ENCODE results near the gene KCNAB1. TPM values are rescaled to one million over a fixed set of nuclear protein-coding genes. Genes with fewer than 3 reads are reported as not detected.

The KCNAB1 gene
- total and polyA plus RNA-seq, 4 donors, result 0.16 to 2.4 (median 0.72) TPM

DNA sequence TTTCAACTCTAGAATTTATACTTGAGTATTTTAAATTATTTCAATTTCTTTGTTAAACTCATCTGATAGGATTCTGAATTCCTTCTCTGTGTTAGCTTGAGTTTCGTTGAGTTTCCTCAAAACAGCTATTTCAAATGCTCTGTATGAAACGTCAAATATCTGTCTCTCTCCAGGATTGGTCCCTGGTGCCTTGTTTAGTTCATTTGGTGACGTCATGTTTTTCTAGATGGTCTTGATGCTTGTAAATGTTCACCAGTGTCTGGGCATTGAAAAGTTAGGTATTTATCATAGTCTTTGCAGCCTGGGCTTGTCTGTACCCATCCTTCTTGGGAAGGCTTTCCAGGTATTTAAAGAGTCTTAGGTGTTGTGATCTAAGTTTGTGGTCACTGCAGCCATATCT, 151.1 kb downstream of the KCNAB1 start:
- Histone ChIP-seq H3K9ac (ENCODE audit: insufficient read depth in 1 of 2, low read length in 2 of 2) (no peak overlapping the region), H3K36me3 (ENCODE audit: control insufficient read depth in 4 of 4, insufficient read depth in 4 of 4, low read length in 4 of 4) (no peaks in the 10 kb centered on the region), H3K9me3 (ENCODE audit: control insufficient read depth in 4 of 4, insufficient read depth in 3 of 4, low read length in 3 of 4) (peaks cover 0 to 4% (median 2%) of the 10 kb centered on the region in 4 donors), H3K4me1 (ENCODE audit: control insufficient read depth in 5 of 5, insufficient read depth in 5 of 5, low read length in 5 of 5) (no peaks in the 10 kb centered on the region), H3K27me3 (ENCODE audit: control insufficient read depth in 3 of 3, insufficient read depth in 3 of 3, low read length in 2 of 3) (no peaks in the 10 kb centered on the region), H3K4me3 (no peak overlapping the region), H3K27ac (ENCODE audit: low read depth in 1 of 2, low read length in 1 of 2) (no peak overlapping the region)
- TF ChIP-seq, protein P1, sequence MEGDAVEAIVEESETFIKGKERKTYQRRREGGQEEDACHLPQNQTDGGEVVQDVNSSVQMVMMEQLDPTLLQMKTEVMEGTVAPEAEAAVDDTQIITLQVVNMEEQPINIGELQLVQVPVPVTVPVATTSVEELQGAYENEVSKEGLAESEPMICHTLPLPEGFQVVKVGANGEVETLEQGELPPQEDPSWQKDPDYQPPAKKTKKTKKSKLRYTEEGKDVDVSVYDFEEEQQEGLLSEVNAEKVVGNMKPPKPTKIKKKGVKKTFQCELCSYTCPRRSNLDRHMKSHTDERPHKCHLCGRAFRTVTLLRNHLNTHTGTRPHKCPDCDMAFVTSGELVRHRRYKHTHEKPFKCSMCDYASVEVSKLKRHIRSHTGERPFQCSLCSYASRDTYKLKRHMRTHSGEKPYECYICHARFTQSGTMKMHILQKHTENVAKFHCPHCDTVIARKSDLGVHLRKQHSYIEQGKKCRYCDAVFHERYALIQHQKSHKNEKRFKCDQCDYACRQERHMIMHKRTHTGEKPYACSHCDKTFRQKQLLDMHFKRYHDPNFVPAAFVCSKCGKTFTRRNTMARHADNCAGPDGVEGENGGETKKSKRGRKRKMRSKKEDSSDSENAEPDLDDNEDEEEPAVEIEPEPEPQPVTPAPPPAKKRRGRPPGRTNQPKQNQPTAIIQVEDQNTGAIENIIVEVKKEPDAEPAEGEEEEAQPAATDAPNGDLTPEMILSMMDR (IDR thresholded peaks at IDR 0.05; ENCODE audit: control extremely low read depth, extremely low read depth), result no peak
- ATAC-seq (ENCODE audit: insufficient read depth, low FRiP score) (no peak), DNase-seq (no peak)
- WGBS, 2 donors, result 85 to 96% methylated on average over 3 of the region's 3 CpGs

DNA sequence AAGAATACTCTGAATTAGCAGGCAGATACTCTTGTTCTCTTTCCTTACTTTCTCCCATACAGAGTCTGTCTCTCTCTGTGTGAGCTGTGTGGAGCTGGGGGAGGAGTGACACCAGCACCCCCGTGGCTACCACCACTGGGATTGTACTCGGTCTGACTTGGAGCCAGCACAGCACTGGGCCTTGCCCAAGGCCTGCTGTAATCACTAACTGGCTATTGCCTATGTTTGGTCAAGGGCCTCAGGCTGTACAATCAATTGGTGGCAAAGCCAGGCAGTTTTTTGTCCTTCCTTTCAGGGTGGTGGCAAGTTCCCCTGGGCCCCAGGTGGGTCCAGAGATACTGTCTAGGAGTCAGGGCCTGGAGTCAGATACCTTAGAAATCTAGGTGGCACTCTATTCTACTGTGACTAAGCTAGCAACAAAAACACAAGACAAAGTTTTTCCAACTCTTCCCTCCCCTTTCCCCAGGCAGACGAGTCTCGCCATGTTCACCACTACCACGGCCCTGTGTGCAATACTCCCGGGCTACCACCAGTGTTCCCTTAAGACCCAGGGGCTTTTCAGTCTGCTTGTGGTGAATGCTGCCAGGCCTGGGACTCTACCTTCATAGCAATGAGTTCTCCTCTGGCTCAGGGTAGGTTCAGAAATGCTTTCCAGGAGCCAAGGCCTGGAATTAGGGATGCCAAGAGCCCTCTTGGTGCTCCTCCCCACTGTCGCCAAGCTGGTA, 151.8 kb downstream of the KCNAB1 start:
- no peaks in the 10 kb centered on the region for H3K4me1 ChIP-seq (ENCODE audit: control insufficient read depth in 5 of 5, insufficient read depth in 5 of 5, low read length in 5 of 5)
- H3K9me3 ChIP-seq (ENCODE audit: control insufficient read depth in 4 of 4, insufficient read depth in 3 of 4, low read length in 3 of 4), result peaks cover 0 to 4% (median 2%) of the 10 kb centered on the region in 4 donors
- 95 to 98% methylated on average over 7 of the region's 7 CpGs for WGBS, 2 donors
- H3K9ac ChIP-seq (ENCODE audit: insufficient read depth in 1 of 2, low read length in 2 of 2), result no peak overlapping the region
- no peaks in the 10 kb centered on the region for H3K27me3 ChIP-seq (ENCODE audit: control insufficient read depth in 3 of 3, insufficient read depth in 3 of 3, low read length in 2 of 3)
- TF ChIP-seq, protein P1 (IDR thresholded peaks at IDR 0.05; ENCODE audit: control extremely low read depth, extremely low read depth), result no peak
- H3K27ac ChIP-seq (ENCODE audit: low read depth in 1 of 2, low read length in 1 of 2), result no peak overlapping the region
- H3K4me3 ChIP-seq, result no peak overlapping the region
- DNase-seq (no peak), ATAC-seq (ENCODE audit: insufficient read depth, low FRiP score) (no peak)
- no peaks in the 10 kb centered on the region for H3K36me3 ChIP-seq (ENCODE audit: control insufficient read depth in 4 of 4, insufficient read depth in 4 of 4, low read length in 4 of 4)

GRCh38 chr3:156273111-156273694, 152.8 kb downstream of the KCNAB1 start:
- TF ChIP-seq, protein P1 (IDR thresholded peaks at IDR 0.05; ENCODE audit: control extremely low read depth, extremely low read depth), result no peak
- no peaks in the 10 kb centered on the region for H3K27me3 ChIP-seq (ENCODE audit: control insufficient read depth in 3 of 3, insufficient read depth in 3 of 3, low read length in 2 of 3)
- H3K27ac ChIP-seq (ENCODE audit: low read depth in 1 of 2, low read length in 1 of 2), result no peak overlapping the region
- DNase-seq (no peak), ATAC-seq (ENCODE audit: insufficient read depth, low FRiP score) (no peak)
- H3K9ac ChIP-seq (ENCODE audit: insufficient read depth in 1 of 2, low read length in 2 of 2), result no peak overlapping the region
- H3K36me3 ChIP-seq (ENCODE audit: control insufficient read depth in 4 of 4, insufficient read depth in 4 of 4, low read length in 4 of 4), result no peaks in the 10 kb centered on the region
- peaks cover 0 to 4% (median 2%) of the 10 kb centered on the region in 4 donors for H3K9me3 ChIP-seq (ENCODE audit: control insufficient read depth in 4 of 4, insufficient read depth in 3 of 4, low read length in 3 of 4)
- no peaks in the 10 kb centered on the region for H3K4me1 ChIP-seq (ENCODE audit: control insufficient read depth in 5 of 5, insufficient read depth in 5 of 5, low read length in 5 of 5)
- 83 to 95% methylated on average over 6 of the region's 6 CpGs for WGBS, 2 donors
- H3K4me3 ChIP-seq, result no peak overlapping the region
